Measurements from ENCODE around the gene NHS.

The NHS gene

GRCh38 chrX:17719711-17720110 lies 344.7 kb downstream of the NHS start:
- no peak for TF ChIP-seq CTCF (IDR thresholded peaks at IDR 0.05; ENCODE audit: low read depth, low read length)
- no peak overlapping the region for H3K4me3 ChIP-seq (ENCODE audit: low read depth, low read length)

- no peak for TF ChIP-seq CTCF (IDR thresholded peaks at IDR 0.05; ENCODE audit: low read depth, low read length)
- no peak overlapping the region for H3K4me3 ChIP-seq (ENCODE audit: low read depth, low read length)
Measured at GRCh38 chrX:17721715-17722114, 346.7 kb downstream of the NHS start.

- TF ChIP-seq CTCF (IDR thresholded peaks at IDR 0.05; ENCODE audit: low read depth, low read length): no peak
- no peak overlapping the region for H3K4me3 ChIP-seq (ENCODE audit: low read depth, low read length)
Measured at GRCh38 chrX:17725181-17725580, 350.2 kb downstream of the NHS start.

GRCh38 chrX:17732138-17732783 lies 357.3 kb downstream of the NHS start:
- TF ChIP-seq CTCF (IDR thresholded peaks at IDR 0.05; ENCODE audit: low read depth, low read length): no peak
- no peak overlapping the region for H3K4me3 ChIP-seq (ENCODE audit: low read depth, low read length)

- no peak overlapping the region for H3K4me3 ChIP-seq (ENCODE audit: low read depth, low read length)
- TF ChIP-seq CTCF (IDR thresholded peaks at IDR 0.05; ENCODE audit: low read depth, low read length): no peak
Measured at GRCh38 chrX:17735406-17735805, 360.4 kb downstream of the NHS start.

GRCh38 chrX:17736478-17736855 lies 361.5 kb downstream of the NHS start:
- TF ChIP-seq CTCF (IDR thresholded peaks at IDR 0.05; ENCODE audit: low read depth, low read length): no peak
- H3K4me3 ChIP-seq (ENCODE audit: low read depth, low read length): peak overlapping the region; percentile 53

- peak within 1 kb of the TSS; percentile 59 for H3K4me3 ChIP-seq (ENCODE audit: low read depth, low read length)
Measured at GRCh38 chrX:17736856-17737709, 362.1 kb downstream of the NHS start, which contains the start of gene SCML1. Gene SCML1, plus strand, starts transcription at chrX:17737493. Its CDS starts 6,694 bp downstream, at chrX:17744187.

More at GRCh38 chrX:17736856-17737709, 362.1 kb downstream of the NHS start, which contains the start of gene SCML1:
- TF ChIP-seq CTCF (IDR thresholded peaks at IDR 0.05; ENCODE audit: low read depth, low read length): no peak

Measured in WI38 (cell line).